SIG-M5 (cell line): Measurements from ENCODE around the gene HSFX3.
"Not testable (repeated sequence)": the region's sequence is repeated elsewhere in the genome, so short reads cannot be mapped to it uniquely, and the experiment has no call there.

Experiments
- DNase-seq: peaks from one replicate; lab custom pipeline; 2025; lab: John Stamatoyannopoulos, UW

HSFX3 gene

DNA sequence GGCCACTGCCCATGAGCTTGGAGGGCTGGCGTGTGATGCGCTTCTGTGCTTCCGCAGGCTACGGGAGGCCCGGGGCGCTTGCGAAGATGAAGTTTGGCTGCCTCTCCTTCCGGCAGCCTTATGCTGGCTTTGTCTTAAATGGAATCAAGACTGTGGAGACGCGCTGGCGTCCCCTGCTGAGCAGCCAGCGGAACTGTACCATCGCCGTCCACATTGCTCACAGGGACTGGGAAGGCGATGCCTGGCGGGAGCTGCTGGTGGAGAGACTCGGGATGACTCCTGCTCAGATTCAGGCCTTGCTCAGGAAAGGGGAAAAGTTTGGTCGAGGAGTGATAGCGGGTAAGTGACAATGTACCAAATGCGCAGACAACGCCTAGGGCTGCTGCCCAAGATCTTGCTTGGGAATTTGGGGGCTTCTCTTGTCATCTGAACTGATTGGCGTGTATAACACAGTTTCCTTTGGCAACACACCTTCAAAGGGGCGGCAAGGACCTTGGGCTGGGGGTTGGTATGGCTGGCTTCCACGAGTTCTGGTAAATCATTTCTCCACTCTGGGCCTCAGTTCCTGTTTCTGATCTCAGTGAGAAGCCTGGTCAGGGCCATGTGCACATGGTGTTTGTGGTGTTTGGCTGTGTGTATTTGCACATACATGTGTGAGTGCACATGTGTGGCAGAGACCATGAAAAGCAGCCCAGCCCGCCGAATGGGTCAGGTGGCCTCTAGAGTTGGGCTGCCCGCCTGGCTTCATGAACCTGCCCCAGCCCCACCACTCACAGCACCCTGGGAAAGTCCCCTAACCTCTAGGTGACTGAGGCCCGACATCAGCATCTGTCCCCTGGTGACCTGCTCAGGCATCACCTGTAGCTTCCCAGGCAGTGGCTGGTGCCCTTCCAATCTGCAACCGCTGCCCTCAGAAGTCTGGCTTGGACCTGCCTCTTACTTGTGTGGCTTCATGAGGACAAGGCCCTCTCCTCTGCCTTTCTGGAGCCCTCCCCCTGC lies 3.9 kb downstream of the HSFX3 start:
- DNase-seq, result not testable (repeated sequence)

DNA sequence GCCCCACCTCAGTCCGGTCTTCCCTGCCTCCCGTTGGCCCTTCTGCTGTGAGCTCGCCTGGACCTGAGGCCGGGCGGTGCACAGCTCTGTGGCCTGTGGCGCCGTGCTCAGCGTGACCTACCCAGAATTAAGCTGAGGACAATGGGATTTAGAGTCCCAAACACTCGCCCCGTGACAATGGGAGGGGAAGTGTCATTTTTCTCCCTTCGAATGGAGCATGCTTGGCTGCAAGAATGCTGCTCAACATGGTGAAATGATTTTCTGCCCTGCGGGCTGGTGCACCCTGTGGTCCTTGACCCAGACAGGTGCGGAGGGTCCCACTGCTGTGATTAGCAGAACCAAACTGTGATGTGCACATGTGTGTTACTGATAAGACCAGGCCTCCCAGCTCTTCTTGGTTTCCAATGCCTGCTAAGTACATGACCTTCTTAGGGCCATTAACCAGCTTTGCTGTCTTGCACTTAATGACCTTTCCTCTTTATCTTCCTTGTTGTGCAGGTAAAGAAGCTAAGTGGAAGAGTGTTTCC lies 8.1 kb downstream of the HSFX3 start:
- DNase-seq, result no peak

DNA sequence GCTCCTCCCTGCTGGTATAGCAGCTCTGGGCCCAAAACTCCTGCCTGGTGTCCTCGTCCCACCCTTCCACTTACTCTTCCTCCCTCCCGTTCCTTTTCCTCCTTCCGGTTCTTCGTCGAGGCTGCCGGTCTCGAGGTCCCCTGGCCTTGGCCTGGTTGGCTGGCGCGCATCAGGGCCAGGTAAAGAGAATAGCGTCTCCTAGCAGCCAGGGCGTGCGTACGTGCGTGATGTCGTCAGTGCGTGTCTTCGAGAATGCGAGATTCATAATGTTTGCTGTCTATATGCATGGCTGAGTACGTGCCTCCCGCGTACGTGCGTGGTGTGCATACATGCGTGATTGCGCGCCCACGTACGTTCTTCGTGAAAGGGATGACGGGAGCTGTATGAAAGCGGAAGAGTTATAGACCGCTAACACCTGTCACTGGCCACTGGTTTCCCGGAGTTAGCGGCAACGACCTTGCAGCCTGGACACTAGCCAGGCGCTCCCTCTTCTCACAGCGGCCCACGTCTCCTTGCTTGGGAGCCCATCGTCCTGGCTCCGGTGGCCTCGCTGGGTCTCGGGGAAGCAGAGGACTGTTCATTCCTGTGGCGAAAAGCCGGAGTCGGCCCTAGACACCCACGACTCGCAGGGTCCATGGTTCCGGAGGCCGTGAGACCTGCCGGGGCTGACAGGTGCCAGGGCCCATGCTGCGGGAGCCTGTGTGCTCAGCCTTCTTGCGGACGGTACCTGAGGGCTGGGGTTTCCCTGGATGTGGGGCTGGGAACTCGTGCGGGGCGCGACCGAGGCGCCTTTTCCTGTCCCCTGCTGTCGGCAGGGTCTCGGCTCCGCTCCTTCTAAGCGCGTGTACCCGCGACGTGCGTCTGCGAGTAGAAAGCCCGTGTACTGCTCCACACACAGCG lies 8.9 kb downstream of the HSFX3 start, which contains the start of gene EOLA1:
TSS of gene EOLA1 (plus strand) at position 392 of the 900 bp plus-strand sequence. CDS start 4,619 bp downstream, outside the sequence.
- peak; percentile 84 for DNase-seq

DNA sequence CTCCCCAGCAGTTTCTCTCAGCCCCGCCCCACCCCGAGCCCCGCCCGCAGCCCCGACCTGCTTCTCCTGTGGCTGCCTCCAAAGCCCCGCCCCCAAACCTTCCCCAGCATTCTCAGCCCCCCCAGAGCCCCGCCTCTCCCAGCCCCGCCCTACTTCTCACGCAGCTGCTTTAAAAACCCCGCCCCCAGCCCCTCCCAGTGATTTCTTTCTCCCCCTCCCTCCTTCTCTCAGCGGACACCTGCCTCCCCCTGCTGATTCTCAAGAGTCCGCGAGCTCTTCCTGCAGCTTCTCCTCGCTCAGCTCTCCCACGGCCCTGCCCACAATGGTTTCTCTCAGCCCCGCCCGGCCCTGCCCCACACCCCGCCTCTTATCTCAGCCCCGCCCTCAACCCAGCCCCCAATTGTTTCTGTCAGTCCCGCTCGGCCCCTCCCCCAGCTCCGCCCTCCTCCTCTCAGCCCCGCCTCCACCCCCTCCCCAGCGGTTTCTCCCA lies 9.5 kb downstream of the HSFX3 start:
- DNase-seq, result peak; percentile 1

DNA sequence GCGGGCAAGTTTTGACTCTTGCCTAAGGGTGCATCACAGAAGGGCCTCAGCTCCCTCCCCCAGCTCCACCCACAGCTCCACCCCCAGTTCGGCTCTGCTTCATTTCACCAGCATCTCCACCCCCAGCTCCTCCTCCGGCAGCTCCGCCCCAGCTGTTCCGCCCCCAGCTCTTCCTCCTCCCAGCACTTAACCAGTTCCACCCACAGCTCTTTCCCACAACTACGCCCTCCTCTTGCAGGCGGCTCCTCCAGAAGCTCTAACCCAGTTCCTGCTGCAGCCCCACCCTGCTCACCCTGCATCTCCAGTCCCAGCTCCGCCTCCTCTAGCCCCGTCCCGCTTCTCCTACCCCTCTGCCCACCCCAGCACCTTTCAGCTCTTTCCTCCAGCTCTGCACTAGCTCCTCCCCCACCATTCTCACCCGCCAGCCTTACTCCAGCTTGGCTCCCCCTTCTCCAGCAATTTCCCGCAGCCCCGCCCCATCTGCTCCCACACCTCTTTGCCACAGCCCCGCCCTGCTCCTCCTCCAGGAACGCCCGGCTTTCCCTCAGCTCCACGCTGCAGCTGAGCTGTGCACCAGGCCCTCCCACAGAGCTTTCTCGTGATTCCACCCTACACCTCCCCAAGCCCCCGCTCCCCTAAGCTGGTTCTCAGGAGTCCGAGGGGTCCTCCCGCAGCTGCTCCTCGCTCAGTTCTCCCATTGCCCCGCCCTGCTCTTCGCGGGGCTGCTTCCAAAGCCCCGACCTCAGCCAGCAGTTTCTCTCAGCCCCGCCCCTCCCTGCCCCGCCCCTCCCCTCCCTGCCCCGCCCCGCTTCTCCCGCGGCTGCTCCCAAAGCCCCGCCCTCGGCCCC lies 10.2 kb downstream of the HSFX3 start:
- DNase-seq, result peak; percentile 80

DNA sequence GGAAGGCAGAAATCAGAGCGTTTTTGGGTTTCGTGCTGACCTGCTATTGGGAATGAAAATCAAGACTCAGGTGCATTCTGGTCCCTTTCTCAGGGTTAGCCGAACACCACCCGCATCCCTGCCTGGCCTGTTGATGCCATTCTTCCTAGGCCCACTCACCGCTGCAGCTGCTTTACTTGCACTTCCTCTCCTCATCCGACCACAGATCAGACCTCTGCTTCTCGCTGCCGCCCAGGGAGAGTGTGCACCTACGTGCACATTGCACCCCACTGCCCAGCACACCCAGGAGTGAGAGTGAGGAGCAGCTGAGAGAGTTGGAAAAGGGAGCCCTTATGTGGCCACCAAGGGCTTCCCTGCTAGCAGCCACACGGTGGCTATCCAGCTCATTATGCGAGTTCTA lies 12.2 kb downstream of the HSFX3 start:
- DNase-seq, result not testable (repeated sequence)

DNA sequence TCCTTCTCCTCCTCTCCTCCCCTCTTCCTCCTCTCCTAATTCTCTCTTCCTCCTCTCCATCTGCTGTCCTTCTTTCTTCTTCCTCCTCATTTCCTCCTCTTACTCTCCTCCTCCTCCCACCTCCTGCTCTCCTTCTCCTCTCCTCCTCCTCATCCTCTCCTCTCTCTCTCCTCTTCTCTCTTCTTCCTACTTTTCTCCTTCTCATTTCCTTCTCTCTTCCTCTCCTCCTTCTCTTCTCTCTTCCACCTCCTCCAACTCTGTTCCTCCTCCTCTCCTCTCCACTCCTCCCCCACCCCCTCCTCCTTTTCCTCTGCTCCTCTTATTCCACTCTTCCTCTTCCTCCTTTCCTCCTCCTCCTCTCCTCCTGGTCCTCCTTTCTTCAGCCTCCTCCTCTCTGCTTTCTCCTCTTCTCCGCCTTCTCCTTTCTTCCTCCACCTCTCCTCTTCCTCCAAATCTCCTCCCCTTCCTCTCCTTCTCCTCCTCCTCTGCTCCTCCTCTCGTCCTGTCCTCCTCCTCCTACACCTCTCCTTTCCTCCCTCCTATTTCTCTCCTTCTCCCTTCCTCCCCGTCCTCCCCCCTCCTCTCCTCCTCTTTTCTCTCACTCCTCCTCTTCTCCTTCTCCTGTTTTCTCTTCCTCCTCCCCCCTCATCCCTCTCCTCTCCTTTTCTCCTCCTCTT lies 14.7 kb downstream of the HSFX3 start:
- DNase-seq, result not testable (repeated sequence)

DNA sequence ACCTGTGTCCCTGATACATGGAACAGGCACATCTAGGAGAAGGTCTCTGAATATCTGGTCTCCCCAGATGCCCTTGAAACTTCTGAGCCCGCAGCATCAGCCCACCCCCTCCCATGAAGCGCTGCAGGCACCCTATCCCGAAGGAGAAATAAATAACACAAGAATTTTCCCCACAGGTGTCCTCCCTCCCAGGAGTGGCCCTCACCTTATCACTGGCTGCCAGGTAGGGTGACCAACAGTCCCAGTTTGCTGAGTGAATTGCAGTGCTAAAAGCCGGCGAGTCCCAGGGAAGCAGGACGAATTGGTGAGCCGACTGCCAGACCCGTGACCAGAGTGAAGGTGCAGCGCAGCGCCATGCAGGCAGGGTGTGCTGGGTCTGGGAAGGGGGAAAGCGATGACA lies 15.7 kb downstream of the HSFX3 start:
- not testable (repeated sequence) for DNase-seq

DNA sequence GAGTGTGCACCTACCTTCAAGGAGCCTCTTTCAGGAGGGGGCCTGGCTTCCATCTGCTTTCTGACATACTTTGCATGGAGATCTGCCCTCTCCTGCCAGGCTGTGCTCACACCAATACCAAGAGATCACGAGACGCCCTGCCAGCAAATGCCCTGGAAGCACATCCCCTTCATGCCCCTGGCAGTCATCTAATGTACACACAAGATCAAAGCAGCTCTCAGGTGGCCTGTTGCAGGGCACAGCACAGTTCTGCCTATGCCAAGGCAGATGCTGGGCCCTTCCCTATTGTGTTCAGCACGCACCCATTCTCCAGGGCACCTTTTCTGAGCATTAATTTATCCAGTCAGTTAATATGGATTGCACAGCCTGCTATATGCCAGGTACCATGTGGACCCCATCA lies 16.9 kb downstream of the HSFX3 start:
- not testable (repeated sequence) for DNase-seq

DNA sequence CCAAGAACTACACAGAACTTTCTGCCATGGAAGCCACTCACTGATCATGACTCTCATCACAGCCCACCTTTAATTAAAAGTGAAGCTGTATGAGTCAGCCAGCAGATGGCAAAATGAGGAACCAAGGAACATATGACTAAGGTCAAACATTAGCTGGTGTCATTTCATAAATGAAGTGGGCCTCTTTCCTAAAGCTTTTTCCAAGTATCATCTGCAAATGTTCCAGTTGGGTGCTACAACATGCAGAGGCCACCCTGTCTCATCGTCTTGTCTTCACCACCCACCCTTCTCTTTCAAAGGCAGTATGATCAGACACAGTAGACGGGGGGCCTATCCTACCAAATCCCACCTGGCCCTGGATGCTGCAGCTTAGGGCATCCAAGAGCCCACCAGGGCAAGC lies 18.1 kb downstream of the HSFX3 start:
- DNase-seq, result no peak

DNA sequence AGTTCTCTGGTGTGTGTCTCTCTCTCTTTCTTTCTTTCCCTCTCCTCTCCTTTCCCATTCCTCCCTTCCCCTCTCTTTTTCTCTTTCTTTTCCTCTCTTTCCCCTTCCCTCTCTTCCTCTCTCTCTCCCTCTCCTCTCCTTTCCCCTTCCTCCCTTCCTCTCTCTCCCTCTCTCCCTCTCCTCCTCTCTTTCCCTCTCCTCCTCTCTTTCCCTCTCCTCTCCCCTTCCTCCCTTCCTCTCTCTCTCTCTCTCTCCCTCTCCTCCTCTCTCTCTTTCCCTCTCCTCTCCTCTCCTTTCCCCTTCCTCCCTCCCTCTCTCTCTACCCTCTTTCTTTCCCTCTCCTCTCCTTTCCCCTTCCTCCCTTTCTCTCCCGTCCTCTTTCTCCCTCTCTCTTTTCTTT lies 21.3 kb downstream of the HSFX3 start:
- no peak for DNase-seq

DNA sequence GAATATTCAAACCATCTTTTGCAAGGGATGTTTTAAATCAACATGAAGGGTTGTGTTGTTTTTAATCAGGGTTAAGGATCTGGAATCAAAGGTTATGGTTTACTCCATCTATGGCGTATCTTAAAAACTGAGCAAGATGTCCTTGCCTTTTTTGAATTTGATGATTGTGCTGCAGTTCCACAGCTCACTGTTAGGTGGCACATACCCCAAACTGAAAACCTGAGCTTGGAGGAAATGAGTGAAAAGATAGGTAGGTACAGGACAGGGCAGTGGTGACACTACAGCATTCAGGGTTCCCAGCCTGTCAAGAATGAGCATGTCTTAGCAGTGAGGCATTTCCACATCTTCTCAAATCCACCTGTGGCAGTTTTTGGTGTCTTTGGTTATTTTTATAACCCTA lies 22.0 kb downstream of the HSFX3 start:
- no peak for DNase-seq

DNA sequence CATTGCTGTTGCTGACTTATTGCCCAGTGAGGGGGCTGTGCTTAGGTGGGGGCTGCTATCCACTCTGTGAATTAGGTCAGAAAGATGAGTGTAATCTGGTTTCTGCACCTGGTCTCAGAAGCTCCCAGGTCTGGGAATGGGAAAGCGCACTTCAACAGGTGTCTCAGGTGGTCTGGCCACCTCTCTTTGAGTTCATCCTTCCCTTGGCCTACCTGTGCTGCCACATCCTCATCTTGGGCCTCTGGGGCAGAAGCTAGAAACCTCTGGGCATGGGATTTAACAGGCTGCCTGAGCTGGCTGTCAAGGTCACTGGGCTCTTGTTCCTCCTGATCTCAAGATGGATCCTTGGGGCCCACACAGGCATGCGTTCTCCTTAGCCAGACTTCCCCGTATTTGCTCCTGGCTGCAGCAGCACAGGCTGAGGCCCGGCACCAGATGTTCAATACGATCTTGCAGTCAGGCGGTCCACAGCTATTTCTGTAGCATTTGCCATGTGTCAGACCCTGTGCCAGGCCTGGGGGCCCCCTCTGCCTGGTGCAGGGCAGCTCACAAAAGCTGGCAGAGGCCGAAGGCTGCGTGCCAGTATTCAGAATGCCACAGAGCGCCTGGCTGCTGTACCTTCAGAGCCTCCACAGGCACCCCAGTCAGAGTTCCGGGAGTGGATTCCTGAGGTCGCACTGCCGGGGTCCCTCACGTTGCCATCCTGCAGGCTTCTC lies 23.2 kb downstream of the HSFX3 start:
- not testable (repeated sequence) for DNase-seq

DNA sequence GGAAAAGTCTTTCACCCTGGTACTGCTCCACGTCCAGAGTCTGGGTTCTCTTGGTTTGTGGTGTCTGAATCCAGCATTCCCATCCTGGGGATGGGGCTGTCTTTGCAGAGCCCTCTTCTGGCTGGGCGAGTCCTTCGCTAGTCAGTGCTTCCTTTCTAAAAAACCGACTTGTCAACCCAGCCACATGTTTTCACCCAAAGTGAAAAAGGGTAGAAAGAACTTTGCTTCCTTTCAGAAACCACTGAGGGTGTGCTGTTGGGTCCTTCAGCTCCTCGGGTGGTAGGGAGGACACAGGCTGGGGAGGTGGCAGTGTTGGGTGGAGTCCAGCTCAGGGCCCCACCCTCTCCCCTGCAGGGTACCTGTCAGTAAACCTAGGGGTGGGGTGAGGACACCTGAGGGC lies 23.8 kb downstream of the HSFX3 start:
- DNase-seq, result not testable (repeated sequence)

DNA sequence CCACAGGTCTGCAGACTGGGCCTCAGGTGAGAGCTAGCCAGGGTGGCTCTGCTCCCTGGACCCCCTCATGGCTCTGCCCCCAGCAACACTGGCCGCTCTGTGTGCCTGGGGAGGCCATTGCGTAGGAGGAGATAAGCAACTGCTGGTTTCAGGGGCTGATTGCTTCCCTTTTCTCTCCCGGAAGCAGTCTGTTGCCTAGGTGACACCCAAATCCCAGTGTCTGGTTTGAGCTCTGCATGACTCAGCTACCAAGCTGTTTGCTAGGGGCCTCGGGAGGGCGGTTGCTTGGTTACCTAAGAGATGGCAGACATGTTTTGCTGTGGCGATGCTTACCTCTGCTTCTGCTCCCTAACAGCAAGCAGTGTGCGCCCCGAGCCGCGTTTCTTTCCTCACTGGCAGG lies 24.3 kb downstream of the HSFX3 start:
- peak; percentile 32 for DNase-seq

DNA sequence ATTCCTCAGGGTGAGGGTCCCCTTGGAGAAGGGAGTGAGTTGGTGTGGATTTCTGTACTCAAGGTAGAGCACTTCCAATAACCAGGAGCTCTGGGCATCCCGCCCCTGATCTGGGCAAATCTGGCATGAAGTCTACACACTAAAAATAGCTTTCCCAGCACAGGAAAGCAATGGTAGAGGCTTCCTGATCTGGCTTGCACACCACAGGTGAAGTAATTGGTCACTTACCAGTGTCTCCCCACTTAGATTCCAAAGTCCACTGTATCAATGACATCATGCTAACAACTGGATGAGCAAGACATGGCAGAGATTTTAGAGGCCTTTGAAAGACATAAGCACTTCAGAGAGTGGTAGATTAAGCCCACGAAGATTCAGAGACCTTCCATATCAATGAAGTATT lies 26.8 kb downstream of the HSFX3 start:
- DNase-seq, result no peak

DNA sequence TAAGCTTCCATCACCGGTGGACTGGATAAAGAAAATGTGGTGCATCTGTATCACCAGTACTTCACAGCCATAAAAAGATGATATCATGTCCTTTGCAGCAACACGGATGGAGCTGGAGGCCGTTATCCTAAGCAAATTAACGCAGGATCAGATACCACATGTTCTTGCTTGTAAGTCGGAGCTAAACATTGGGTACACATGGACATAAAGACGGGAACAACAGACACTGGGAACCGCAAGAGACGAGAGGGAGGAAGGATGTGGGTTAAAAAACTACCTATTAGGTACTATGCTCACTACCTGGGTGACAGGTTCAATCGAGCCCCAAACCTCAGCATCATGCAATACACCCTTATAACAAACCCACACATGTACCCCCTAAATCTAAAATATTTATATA lies 28.3 kb downstream of the HSFX3 start:
- DNase-seq, result no peak

DNA sequence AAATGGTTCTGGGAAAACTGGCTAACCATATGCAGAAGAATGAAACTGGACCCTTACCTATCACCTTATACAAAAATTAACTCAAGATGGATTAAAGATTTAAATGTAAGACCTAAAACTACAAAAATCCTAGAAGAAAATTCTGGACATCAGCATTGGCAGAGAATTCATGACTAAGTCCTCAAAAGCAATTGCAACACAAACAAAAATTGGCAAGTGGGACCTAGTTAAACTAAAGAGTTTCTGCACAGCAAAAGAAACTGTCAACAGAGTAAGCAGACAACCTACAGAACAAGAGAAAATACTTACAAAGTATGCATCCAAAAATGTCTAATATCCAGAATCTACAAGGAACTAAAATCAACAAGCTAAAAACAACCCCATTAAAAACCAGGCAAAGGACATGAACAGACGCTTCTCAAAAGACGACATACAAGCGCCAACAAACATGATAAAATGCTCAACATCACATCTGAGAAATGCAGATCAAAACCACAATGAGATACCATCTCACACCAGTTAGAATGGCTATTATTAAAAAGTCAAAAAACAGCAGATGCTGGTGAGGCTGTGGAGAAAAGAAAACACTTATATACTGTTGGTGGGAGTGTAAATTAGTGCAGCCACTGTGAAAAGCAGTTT lies 29.0 kb downstream of the HSFX3 start:
- DNase-seq, result not testable (repeated sequence)

DNA sequence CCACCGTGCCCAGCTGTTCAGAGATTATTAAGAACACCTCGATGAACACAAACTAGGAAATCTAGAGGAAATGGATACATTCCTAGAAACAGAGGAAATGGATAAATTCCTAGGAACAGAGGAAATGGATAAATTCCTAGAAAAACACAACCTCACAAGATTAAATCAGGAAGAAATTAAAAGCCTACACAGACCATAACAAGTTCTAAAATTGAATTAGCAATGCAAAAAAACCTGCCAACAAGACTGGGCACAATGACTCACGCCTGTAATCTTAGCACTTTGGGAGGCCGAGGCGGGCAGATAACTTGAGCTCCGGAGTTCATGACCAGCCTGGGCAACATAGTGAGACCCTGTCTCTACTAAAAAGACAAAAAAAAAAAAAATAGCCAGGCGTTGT lies 31.5 kb downstream of the HSFX3 start:
- no peak for DNase-seq
